Prostate gland (tissue), 2 donors: ENCODE measurements around the gene ERP44.

Source experiments
- POLR2AphosphoS5 ChIP-seq: sonication (generic); formaldehyde crosslinking; IDR thresholded peaks from one replicate; pipeline ENCODE4 v1.6.1; 2017; ENCODE audit warnings: antibody characterized with exemption
- TF ChIP-seq, protein P1 (sequence below), 4 experiments: fragments of 200-600 bp in 2 of 4; fragments of 450-650 bp in 2 of 4; sonication (generic) in 2 of 4; IDR thresholded peaks; 1 replicate in 3 of 4; 2 replicates in 1 of 4; pipeline ENCODE4 v1.5.1; 2016 to 2019; ENCODE audit warnings: antibody characterized with exemption in 4 of 4, mild to moderate bottlenecking in 2 of 4, moderate library complexity in 2 of 4

DNA sequence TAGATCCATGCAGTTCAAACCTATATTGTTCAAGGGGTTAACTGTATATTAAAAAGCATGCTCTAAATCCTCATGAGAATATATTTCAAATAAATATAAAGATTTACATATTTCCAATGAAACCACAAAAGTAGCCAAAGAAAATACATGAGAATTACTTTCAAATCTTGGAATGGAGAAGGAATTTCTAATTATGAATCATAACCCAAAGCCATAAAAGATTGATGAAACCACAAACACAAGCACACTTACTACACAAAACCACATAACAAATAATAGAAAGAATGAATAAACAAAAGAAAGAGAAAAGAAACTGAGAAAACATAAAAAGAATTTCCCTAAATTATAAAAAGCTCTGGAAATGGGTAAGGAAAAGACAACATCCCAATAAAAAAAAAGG lies 16.0 kb downstream of the ERP44 start:
- TF ChIP-seq, protein P1, sequence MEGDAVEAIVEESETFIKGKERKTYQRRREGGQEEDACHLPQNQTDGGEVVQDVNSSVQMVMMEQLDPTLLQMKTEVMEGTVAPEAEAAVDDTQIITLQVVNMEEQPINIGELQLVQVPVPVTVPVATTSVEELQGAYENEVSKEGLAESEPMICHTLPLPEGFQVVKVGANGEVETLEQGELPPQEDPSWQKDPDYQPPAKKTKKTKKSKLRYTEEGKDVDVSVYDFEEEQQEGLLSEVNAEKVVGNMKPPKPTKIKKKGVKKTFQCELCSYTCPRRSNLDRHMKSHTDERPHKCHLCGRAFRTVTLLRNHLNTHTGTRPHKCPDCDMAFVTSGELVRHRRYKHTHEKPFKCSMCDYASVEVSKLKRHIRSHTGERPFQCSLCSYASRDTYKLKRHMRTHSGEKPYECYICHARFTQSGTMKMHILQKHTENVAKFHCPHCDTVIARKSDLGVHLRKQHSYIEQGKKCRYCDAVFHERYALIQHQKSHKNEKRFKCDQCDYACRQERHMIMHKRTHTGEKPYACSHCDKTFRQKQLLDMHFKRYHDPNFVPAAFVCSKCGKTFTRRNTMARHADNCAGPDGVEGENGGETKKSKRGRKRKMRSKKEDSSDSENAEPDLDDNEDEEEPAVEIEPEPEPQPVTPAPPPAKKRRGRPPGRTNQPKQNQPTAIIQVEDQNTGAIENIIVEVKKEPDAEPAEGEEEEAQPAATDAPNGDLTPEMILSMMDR (IDR thresholded peaks at IDR 0.05), result no peak
- no peak for TF ChIP-seq POLR2AphosphoS5
